Vagina (tissue), 2 donors: ENCODE results near the gene KIF23.

ENCODE experiments used
- POLR2A ChIP-seq, 2 donors: fragments of 450-650 bp; IDR thresholded peaks; one replicate each; pipeline ENCODE4 v1.6.1; 2017; ENCODE audit warnings: antibody characterized with exemption in 2 of 2, mild to moderate bottlenecking in 2 of 2, moderate library complexity in 2 of 2
- POLR2AphosphoS5 ChIP-seq, 2 donors: sonication (generic); formaldehyde crosslinking; IDR thresholded peaks; one replicate each; pipeline ENCODE4 v1.9.0; 2017; ENCODE audit warnings: antibody characterized with exemption in 2 of 2, mild to moderate bottlenecking in 2 of 2, low read depth in 1 of 2; ENCODE audit not compliant: insufficient read depth in 1 of 2
- TF ChIP-seq, protein P1 (sequence below), 3 experiments: fragments of 450-650 bp in 2 of 3; fragments of 200-600 bp in 1 of 3; sonication (generic) in 1 of 3; IDR thresholded peaks; one replicate each; pipeline ENCODE4 v1.5.1; 2017 to 2019; ENCODE audit warnings: antibody characterized with exemption in 3 of 3, mild to moderate bottlenecking in 2 of 3, moderate library complexity in 2 of 3

DNA sequence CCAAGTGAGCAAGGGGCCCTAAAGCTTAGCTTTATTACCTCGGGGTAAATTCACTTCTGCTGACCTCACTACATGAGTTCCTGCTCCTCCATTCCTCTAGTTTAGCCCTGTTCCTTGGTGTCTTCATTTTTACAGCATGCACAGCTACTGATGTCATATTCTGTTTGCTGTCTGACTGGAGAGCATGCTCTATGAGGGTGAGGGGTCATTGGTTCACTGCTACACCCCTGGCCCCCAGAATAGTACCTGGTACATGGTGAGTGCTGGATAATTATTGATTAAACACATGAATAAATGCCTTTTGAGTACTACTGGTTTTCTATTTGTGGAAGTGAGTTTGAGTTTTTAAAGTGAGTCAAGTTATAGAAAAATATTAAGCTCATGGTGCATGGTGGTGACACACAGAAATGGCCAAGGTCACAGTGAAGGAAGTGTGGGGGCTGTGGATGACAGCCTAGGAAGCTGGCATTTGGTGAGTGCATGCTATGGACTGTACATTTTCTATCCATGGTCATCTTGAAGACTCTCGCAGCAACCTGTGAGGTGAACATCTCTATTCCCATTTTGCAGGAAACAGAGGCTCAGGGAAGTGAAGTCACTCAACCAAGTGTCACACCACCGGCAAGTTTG is 72.4 kb downstream of the KIF23 start:
- TF ChIP-seq, protein P1, sequence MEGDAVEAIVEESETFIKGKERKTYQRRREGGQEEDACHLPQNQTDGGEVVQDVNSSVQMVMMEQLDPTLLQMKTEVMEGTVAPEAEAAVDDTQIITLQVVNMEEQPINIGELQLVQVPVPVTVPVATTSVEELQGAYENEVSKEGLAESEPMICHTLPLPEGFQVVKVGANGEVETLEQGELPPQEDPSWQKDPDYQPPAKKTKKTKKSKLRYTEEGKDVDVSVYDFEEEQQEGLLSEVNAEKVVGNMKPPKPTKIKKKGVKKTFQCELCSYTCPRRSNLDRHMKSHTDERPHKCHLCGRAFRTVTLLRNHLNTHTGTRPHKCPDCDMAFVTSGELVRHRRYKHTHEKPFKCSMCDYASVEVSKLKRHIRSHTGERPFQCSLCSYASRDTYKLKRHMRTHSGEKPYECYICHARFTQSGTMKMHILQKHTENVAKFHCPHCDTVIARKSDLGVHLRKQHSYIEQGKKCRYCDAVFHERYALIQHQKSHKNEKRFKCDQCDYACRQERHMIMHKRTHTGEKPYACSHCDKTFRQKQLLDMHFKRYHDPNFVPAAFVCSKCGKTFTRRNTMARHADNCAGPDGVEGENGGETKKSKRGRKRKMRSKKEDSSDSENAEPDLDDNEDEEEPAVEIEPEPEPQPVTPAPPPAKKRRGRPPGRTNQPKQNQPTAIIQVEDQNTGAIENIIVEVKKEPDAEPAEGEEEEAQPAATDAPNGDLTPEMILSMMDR (IDR thresholded peaks at IDR 0.05): no peak
- no peak for TF ChIP-seq POLR2A (IDR thresholded peaks at IDR 0.05)
- TF ChIP-seq POLR2AphosphoS5 (IDR thresholded peaks at IDR 0.05; ENCODE audit: insufficient read depth in 1 of 2, low read depth in 1 of 2): no peak
